ENCODE data around the gene FTL.

The FTL gene

GRCh38 chr19:48991873-48992580, 26.9 kb downstream of the FTL start:
- DNase-seq (ENCODE audit: low read depth in 2 of 2): no peak

DNA sequence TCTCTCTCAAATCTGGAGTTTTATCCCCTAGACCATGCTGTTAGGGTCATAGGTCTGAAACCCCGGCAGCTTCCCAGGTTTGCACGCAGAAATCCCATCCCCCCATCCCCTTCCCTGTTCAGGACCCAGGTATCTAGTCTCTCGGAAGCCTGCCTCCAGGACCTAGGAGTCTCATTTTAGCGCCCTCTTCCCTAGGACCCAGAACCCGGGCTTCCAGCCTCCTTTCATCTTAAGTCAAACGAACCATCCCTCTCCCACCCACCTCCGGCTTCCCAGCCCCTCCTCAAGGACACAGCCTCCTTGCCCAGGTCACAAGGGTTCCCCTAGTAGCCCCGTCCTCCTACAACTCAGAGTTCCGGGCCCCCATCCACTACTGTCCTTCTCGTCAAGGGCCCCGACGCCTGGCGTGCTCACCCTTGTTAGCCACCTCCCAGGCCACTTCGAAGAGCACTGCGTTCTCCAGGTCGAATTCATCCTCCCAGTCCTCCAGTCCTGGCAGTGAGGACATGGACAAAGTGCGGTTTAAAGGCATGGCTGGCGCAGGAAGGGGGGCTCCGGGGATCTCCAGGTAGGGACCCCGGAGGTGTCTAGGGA, 27.6 kb downstream of the FTL start:
- DNase-seq (ENCODE audit: low read depth in 2 of 2): no peak

GRCh38 chr19:48993175-48994034, 28.3 kb downstream of the FTL start, which contains the start of the genes GYS1 and RUVBL2:
TSS of gene GYS1 (minus strand) at chr19:48993309. CDS start at chr19:48993112, 197 bp downstream.
TSS of gene RUVBL2 (plus strand) at chr19:48993887. CDS start at chr19:48993912, 25 bp downstream.
- peak; percentile 97 to 98 for DNase-seq (ENCODE audit: low read depth in 2 of 2)

DNA sequence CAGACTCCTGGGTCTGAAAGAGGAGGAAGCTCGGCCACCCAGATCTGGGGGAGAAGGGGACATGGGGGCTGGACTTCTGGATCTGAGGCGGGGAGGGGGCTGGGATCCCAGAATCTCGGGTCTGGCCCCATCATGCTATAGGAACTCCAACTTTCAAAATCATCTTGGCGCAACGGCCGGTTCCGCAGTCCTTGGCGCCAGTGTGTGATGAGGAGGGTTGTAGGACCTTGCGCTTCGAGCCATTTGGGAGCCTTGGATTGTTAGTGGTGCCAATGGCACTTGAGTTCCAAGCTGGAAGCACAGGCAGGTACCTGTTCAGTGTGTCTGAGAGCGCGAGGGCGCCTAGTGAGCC, 28.9 kb downstream of the FTL start:
- DNase-seq (ENCODE audit: low read depth in 2 of 2): no peak

DNA sequence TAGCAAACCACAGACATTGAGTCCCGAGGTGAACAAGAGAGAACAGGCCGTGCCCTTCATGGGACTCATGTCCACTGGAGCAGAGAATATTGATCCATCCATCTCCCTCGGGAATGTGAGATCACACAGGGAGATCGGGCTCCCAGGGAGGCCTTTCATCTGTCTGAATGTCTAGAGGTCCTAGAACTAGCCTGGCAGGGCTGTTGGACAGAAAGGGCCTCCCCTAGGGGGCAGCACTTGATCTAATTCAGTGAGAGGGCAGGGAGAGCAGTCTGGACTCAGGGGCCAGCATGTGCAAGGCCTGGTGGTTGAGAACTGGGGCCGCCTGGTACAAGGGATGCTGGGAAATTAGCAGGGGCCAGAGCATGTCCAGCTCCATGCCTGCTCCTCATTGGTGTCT, 32.9 kb downstream of the FTL start:
- peak in 1 of 2 donors; percentile 27 for DNase-seq (ENCODE audit: low read depth in 2 of 2)

- DNase-seq (ENCODE audit: low read depth in 2 of 2): peak; percentile 35 to 40
Observed at GRCh38 chr19:48999481-49000325, 34.6 kb downstream of the FTL start.

DNA sequence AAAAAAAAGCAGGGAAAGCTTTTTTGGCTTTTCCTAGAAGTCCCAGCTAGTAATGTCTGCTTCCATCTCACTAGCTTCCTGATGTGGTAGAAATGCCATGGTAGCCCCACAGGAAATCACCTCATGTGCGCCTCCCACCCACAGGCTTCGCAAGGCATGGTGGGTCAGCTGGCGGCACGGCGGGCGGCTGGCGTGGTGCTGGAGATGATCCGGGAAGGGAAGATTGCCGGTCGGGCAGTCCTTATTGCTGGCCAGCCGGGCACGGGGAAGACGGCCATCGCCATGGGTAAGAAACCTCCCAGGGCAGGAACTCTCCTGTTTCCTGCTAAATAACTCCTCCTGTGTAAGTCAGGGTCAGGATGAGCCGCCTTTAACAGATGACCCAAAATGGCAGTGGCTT, 39.0 kb downstream of the FTL start:
- DNase-seq (ENCODE audit: low read depth in 2 of 2): no peak

DNA sequence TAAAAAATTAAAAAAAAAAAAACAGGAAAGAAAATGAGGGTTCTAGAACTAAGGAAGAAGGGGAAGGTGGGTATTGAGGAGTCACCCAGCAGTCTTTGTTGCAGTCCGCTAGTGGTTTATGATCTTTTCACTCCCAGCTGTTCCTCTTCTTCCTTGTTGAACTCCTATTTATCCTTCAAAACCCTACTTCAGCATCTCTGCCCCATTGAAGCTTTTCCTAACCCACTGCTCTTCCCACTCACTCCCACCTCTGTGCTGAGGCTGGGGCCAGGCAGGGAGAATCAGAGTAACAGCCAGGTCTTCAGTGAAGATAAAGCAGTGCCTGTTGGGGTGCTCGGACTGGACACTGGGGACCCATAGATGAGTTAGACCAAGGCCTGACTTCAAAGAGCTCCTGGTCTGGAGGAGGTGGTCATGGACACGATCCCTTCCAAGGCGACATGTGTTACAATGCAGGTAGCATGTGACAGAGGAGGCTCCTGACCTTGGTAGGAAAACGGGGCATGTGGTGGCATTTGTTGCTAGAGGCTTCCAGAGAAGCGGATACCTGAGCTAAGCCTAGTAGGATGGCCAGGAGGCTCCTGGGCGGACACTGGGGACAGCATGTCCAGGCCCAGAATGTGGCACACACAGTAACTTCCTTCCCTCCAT, 40.0 kb downstream of the FTL start:
- no peak for DNase-seq (ENCODE audit: low read depth in 2 of 2)

DNA sequence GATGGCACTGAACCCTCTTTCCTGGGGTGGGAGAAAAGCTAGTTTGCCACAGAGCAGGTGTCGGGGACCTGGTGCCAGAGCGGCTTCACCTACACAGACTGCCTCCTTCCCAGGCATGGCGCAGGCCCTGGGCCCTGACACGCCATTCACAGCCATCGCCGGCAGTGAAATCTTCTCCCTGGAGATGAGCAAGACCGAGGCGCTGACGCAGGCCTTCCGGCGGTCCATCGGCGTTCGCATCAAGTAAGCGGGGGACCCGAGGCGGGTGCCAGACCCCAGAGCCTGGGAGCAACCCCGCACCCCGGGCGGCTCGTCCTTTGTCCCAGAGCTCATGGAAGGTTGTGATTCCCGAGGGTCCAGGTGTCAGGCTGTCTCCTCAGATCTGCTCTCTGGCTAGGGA, 41.8 kb downstream of the FTL start:
- DNase-seq (ENCODE audit: low read depth in 2 of 2): no peak

DNA sequence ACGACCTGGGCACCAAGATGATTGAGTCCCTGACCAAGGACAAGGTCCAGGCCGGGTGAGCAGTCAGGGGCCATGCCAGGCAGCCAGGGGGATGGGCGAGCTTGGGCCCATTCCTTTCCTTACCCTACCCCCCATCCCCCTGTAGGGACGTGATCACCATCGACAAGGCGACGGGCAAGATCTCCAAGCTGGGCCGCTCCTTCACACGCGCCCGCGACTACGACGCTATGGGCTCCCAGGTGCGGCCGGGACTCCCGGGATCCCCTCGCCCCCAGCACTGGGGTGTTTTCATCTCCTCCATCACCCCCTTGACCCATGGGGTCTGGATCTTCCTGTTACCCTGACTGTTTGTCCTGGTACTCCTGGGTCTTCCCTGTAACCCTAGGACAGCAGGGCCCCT, 44.7 kb downstream of the FTL start:
- no peak for DNase-seq (ENCODE audit: low read depth in 2 of 2)

DNA sequence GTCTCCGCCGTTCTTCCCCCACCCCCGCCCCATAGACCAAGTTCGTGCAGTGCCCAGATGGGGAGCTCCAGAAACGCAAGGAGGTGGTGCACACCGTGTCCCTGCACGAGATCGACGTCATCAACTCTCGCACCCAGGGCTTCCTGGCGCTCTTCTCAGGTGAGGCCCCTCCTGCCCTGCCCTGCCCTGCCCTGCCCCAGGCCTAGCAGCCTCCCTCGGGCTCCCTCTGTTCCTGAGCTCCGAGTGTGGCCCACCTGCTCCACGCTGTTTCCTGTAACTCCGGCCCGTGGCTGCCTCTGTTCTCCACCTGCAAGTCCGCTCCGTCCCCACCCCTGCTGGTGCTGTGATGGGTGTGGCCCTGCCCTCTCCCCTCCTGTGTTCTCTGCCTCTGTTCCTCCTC, 45.3 kb downstream of the FTL start:
- no peak for DNase-seq (ENCODE audit: low read depth in 2 of 2)

DNA sequence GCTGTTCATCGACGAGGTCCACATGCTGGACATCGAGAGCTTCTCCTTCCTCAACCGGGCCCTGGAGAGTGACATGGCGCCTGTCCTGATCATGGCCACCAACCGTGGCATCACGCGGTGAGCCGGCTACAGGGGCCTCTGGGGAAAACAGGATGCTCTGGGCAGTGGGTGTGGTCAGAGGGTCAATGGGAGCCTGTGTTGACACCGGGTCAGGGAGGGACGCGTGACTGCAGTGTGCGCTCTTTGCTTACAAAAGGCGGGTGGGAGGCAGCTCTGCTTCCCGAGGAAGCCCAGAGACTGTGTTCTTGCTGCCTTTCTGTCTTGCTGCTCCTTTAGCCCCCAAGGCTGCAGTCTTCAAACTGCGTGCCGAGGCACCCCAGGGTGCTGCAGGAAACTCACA, 46.1 kb downstream of the FTL start:
- no peak for DNase-seq (ENCODE audit: low read depth in 2 of 2)

- no peak for DNase-seq (ENCODE audit: low read depth in 2 of 2)
Observed at GRCh38 chr19:49014123-49014869, 49.2 kb downstream of the FTL start.

DNA sequence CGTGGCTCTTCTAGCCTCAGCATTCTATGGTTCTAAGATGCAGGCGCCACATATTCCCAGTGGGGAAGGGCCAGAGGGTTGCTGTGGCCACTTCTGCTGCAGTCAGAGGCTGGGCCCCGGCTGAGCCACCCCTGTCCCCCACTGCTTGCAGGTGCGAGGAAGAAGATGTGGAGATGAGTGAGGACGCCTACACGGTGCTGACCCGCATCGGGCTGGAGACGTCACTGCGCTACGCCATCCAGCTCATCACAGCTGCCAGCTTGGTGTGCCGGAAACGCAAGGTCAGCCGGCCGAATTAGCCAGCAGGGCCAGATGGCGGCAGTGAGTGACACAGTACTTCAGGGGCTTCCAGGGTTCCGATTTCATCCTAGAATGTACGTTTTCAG, 49.8 kb downstream of the FTL start:
- DNase-seq (ENCODE audit: low read depth in 2 of 2): no peak

GRCh38 chr19:49016067-49016839, 51.1 kb downstream of the FTL start:
- DNase-seq (ENCODE audit: low read depth in 2 of 2): no peak

Measured in stimulated activated CD4-positive, alpha-beta T cell treated with anti-CD3 and anti-CD28 coated beads, Interleukin-1b, Interleukin-23, amount 100 ng/mL, for 1 hour (primary cell).